Measurements from ENCODE around the gene VGF. TPM values are rescaled to one million over a fixed set of nuclear protein-coding genes. Genes with fewer than 3 reads are reported as not detected.
"Not testable (repeated sequence)": the region's sequence is repeated elsewhere in the genome, so short reads cannot be mapped to it uniquely, and the experiment has no call there.

VGF gene
- polyA plus RNA-seq, 3 donors: 0.21 to 0.36 (median 0.28) TPM

DNA sequence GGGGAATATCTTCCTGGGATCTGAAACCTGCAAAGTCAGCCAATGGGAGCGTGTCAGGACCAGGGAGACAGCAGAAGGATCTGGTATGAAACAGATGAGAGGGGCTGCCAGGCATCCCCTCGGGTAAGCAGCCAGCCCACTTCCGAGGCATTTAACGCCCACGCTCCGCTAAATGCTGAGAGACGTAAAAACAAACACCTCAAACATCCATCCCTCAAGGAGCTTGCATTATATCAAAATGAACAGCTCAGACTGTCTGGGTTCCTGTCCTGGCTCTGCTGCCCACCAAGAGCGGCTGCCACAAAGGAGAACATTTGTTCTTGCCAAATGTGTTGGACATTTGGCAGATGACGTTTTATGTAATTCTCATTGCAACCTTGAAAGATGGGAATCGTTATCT is 45.5 kb downstream of the VGF start:
- no peak for DNase-seq

DNA sequence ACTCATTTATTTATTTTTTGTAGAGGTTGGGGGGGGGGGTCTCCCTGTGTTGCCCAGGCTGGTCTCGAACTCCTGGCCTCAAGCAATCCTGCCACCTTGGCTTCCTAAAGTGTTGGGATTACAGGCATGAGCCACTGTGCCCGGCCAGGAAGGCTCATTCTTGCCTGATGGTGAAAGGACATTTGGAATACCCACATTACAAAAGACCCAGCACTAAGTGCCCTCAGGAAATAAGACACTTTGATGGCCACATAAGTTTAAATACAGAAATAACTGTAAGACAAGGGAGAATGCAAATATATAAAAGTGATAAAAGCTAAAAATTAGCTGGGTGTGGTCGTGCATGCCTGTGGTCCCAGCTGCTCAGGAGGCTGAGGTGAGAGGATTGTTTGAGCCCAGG is 46.5 kb downstream of the VGF start:
- DNase-seq: no peak

DNA sequence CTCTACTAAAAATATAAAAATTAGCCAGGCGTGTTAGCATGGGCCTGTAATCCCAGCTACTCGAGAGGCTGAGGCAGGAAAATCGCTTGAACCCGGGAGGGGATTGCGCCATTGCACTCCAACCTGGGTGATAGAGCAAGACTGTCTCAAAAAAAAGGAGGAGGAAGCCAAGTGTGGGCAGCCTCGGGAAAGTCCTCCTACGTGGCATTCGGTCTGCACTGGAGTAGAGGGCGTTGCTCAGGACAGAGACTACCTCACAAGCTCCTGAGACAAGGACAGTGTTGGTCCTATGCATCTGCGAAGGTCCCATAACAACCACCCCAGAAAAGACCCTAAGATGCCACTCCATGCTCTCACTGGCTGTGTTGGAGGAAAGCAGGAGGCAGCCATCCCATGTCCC is 48.5 kb downstream of the VGF start:
- no peak for DNase-seq

DNA sequence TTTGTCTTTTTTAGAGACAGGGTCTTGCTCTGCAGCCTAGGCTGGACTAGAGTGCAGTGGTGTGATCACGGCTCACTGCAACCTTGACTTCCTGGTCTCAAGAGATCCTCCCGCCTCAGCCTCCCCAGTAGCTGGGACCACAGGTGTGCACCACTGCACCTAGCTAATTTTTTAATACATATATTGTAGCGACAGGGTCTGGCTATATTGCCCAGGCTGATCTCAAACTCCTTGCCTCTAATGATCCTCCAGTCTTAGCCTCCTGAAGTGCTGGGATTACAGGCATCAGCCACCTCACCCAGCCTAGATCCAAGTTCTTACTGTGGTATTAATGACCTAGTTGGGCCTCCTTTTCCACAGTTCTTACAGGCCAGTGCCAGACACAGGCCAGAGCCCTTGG is 50.2 kb downstream of the VGF start:
- DNase-seq: no peak

DNA sequence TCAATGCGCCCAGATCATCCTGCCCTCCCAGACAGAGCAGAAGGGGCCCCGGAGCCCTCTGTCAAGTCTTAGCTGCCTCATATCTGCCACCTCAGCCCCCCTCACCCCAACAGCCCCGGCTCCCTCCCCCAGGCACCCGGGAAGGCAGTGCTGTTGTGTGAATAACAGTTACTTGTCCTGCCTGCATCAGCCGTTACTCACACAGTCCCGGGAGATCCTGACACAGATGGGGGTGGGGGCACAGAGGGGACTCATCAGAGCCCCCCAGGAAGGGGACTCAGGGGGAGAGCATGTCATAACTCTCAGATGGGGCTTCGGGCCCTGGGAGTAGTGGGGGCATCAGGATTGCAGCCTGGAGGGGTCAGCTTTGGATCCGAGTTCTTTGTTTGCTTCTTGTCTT is 50.9 kb downstream of the VGF start:
- no peak for DNase-seq

DNA sequence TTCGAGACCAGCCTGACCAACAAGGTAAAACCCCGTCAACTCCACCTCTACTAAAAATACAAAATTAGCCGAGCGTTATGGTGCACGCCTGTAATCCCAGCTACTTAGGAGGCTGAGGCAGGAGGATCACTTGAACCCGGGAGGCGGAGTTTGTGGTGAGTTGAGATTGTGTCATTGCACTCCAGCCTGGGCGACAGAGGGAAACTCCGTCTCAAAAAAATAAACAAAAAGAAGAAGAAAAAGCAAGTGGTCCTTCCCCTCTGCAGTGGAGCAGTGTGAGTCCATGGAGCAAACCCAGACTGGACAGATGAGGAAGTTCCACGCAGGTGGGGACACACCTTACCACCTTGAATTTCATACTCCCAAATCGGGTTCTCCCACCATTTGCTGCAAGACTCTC is 51.5 kb downstream of the VGF start:
- DNase-seq: no peak

DNA sequence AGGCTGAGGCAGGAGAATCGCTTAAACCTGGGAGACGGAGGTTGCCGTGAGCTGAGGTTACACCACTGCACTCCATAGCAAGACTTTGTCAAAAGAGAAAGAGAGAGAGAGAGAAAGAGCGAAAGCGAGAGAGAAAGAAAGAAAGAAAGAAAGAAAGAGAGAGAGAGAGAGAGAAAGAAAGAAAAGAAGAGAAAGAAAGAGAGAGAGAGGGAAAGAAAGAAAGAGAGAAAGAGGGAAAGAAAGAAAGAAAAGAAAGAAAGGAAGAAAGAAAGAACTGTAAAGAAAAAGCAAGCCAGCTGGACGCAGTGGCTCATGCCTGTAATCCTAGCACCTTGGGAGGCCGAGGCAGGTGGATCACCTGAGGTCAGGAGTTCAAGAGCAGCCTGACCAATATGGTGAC is 52.2 kb downstream of the VGF start:
- not testable (repeated sequence) for DNase-seq

Other genes starting within 250 kb of the VGF start
- gene MUC3A, start 216.0 kb downstream of the VGF start, polyA plus RNA-seq (ENCODE audit: insufficient read length in 3 of 3): 1 to 10 TPM in 1 of 3 donors, under 1 TPM in 2; 0.59 to 1.1 (median 0.97) TPM
- under 1 TPM; 0.01 to 0.38 (median 0.06) TPM for gene MUC12, start 196.0 kb downstream of the VGF start, polyA plus RNA-seq (ENCODE audit: insufficient read length in 3 of 3)
- gene MUC17, start 145.5 kb downstream of the VGF start, polyA plus RNA-seq (ENCODE audit: insufficient read length in 3 of 3): not detected
- 10 to 100 TPM; 14.5 to 23.2 (median 21.9) TPM for gene TRIM56, start 80.1 kb downstream of the VGF start, polyA plus RNA-seq (ENCODE audit: insufficient read length in 3 of 3)
- gene SERPINE1, start 38.5 kb downstream of the VGF start, polyA plus RNA-seq (ENCODE audit: insufficient read length in 3 of 3): 1 to 10 TPM in 2 of 3 donors, under 1 TPM in 1; 0.86 to 1.3 (median 1.2) TPM
- 10 to 100 TPM; 72.6 to 81.6 (median 73.3) TPM for gene AP1S1, start 11.1 kb downstream of the VGF start, polyA plus RNA-seq (ENCODE audit: insufficient read length in 3 of 3)
- under 1 TPM in 1 of 3 donors, not detected in 2; 0.25 TPM for gene NAT16, start 14.7 kb upstream of the VGF start, polyA plus RNA-seq (ENCODE audit: insufficient read length in 3 of 3)
- 1 to 10 TPM in 1 of 3 donors, under 1 TPM in 2; 0.83 to 1.7 (median 0.90) TPM for gene MOGAT3, start 35.5 kb upstream of the VGF start, polyA plus RNA-seq (ENCODE audit: insufficient read length in 3 of 3)
- 10 to 100 TPM; 46.3 to 50.3 (median 50.1) TPM for gene PLOD3, start 52.0 kb upstream of the VGF start, polyA plus RNA-seq (ENCODE audit: insufficient read length in 3 of 3)
- gene ZNHIT1, start 52.6 kb upstream of the VGF start, polyA plus RNA-seq (ENCODE audit: insufficient read length in 3 of 3): 10 to 100 TPM; 68.9 to 76.4 (median 72.0) TPM
- gene CLDN15, start 72.2 kb upstream of the VGF start, polyA plus RNA-seq (ENCODE audit: insufficient read length in 3 of 3): 10 to 100 TPM; 11.1 to 16.0 (median 14.7) TPM
- 100 to 1,000 TPM; 160 to 176 (median 165) TPM for gene FIS1, start 79.5 kb upstream of the VGF start, polyA plus RNA-seq (ENCODE audit: insufficient read length in 3 of 3)
- gene IFT22, start 156.2 kb upstream of the VGF start, polyA plus RNA-seq (ENCODE audit: insufficient read length in 3 of 3): 10 to 100 TPM; 72.0 to 73.8 (median 73.4) TPM
- 10 to 100 TPM; 28.5 to 35.3 (median 34.3) TPM for gene COL26A1, start 197.3 kb upstream of the VGF start, polyA plus RNA-seq (ENCODE audit: insufficient read length in 3 of 3)

Data from renal pelvis (tissue), 4 donors.